Natural killer cell treated with Interleukin-12 subunit alpha and Interleukin-12 subunit beta and Interleukin-15 and Interleukin-18, amount 100 ng/mL, for 72 hours (primary cell): Measurements from ENCODE around the gene KLK13. TPM values are rescaled to one million over a fixed set of nuclear protein-coding genes. Genes with fewer than 3 reads are reported as not detected.

ENCODE experiments used
- ATAC-seq, 2 donors: fragments of 150-1000 bp; cut with Tn5 transposase in 1 of 2; sonication (Bioruptor Pico), chemical (Tn5 transposase) in 1 of 2; 2 replicates each; pipeline ENCODE4 v1.10.0; 2021
- DNase-seq: peaks from one replicate; pipeline ENCODE4 v3.0.0; 2022; ENCODE audit warnings: low spot score
- H3K27ac Mint-ChIP-seq, 2 donors: 1 replicate in 1 of 2; 2 replicates in 1 of 2; pipeline ENCODE4 v1.8.0; 2022; ENCODE audit warnings: mixed read lengths in 2 of 2, mild to moderate bottlenecking in 1 of 2, moderate library complexity in 1 of 2
- H3K27me3 Mint-ChIP-seq, 2 donors: 1 replicate in 1 of 2; 2 replicates in 1 of 2; pipeline ENCODE4 v1.8.0; 2022; ENCODE audit warnings: mixed read lengths in 2 of 2
- H3K36me3 Mint-ChIP-seq: one replicate; pipeline ENCODE4 v1.8.0; 2022; ENCODE audit warnings: mixed read lengths
- H3K4me1 Mint-ChIP-seq, 2 donors: 1 replicate in 1 of 2; 2 replicates in 1 of 2; pipeline ENCODE4 v1.8.0; 2022; ENCODE audit warnings: low read depth in 2 of 2, mixed read lengths in 2 of 2, mild to moderate bottlenecking in 1 of 2
- H3K4me3 Mint-ChIP-seq: one replicate; pipeline ENCODE4 v1.8.0; 2022; ENCODE audit warnings: mixed read lengths
- H3K9me3 Mint-ChIP-seq: 2 replicates; pipeline ENCODE4 v1.8.0; 2022; ENCODE audit warnings: mixed read lengths
- total RNA-seq, 2 donors: library from RNA; stranded (reverse); gene quantifications; one replicate each; pipeline ENCODE4 v1.2.3, GENCODE V29; 2022

KLK13 gene
- total RNA-seq, 2 donors from 2014 or later, result not detected

DNA sequence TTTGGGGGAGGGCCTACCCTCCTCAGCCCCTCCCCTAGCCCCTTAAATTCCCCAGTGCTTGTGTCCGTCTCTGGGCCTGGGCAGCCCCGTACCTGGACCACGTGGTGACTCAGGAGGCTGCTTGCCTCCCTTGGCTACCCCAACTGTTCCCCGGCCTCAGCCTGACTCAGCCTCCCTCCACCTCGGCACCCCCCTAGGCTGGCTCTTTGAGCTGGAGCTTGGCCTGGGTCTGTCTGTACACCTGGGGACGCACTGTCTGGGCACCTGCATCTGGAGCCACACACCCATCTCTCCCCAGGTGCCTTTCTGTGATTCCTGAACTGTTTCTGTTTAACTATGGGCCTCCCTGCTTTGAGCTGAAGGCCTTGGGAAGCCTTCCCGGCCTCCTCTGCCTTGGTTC is 19.6 kb upstream of the KLK13 start:
- ATAC-seq (no peak), DNase-seq (no peak)
- no peaks in the 10 kb centered on the region for H3K9me3 Mint-ChIP-seq
- peaks cover 9 to 11% of the 10 kb centered on the region in 2 donors for H3K27me3 Mint-ChIP-seq
- H3K4me3 Mint-ChIP-seq, result no peak overlapping the region
- H3K36me3 Mint-ChIP-seq, result no peaks in the 10 kb centered on the region
- no peaks in the 10 kb centered on the region for H3K4me1 Mint-ChIP-seq
- H3K27ac Mint-ChIP-seq, result no peak overlapping the region

DNA sequence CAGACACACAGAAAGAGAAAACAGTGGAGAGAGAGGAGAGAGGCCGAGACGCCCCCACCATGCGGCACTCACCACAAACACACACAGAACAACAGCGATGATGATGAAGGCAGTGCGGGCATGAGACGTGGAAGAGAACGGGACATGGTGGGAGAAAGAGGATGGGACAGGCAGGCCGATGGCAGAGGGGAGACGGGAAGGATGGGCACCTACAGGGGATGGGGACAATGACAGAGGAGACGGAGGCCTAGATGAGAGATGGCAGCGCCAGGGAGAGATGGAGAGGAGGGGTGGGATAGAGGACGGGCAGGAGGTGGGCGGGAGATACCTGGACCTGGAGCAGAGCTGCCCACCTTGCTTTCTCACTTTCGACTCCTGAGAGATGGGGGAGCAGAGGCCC is 18.9 kb upstream of the KLK13 start:
- Mint-ChIP-seq H3K27ac (no peak overlapping the region), H3K36me3 (no peaks in the 10 kb centered on the region), H3K27me3 (peaks cover 9 to 11% of the 10 kb centered on the region in 2 donors), H3K4me1 (no peaks in the 10 kb centered on the region), H3K4me3 (no peak overlapping the region), H3K9me3 (no peaks in the 10 kb centered on the region)
- no peak for ATAC-seq
- DNase-seq, result no peak

DNA sequence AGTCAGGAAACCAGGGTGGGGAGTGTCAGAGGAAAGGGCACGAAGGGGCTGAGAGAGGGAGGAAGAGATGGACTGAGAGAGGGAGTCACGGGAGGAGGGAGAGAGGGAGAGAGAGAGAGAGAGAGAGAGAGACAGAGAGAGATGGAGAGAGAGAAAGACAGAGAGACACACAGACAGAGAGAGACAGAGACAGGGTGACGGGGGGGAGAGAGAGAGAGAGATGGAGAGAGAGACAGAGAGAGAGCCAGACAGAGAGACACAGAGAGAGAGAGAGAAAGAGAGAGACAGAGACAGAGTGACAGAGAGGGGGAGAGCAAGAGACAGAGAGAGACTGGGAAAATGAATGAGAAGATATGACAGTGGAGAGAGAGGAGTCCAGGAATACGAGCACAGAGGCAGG is 18.3 kb upstream of the KLK13 start:
- Mint-ChIP-seq H3K27me3 (peaks cover 9 to 11% of the 10 kb centered on the region in 2 donors), H3K27ac (no peak overlapping the region), H3K9me3 (no peaks in the 10 kb centered on the region), H3K4me1 (no peaks in the 10 kb centered on the region), H3K36me3 (no peaks in the 10 kb centered on the region), H3K4me3 (no peak overlapping the region)
- no peak for DNase-seq
- ATAC-seq, result no peak

DNA sequence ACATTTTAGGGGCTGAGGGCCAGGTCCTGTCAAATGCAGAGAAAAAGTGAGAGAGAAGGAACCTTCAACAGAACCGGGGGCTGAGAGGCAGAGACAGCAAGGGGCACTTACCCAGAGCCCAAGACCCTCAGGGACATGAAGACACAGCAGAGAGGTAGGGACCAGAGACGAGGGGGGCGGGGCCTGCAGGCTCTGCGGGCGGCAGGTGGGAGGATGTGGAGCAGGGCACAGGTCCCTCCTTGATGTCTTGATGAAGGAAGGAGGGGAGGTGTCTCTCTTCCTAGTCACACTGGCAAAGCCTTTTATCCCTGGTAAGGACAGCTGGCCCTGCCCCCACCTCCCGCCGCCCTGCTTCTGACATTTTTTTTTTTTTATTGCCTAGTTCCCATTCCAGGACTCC is 17.7 kb upstream of the KLK13 start, which contains the start of gene KLK14:
KLK14 (minus strand) TSS at position 277 of the 400 bp plus-strand sequence; CDS start at position 4, 273 bp downstream.
- H3K4me1 Mint-ChIP-seq, result no peaks in the 10 kb centered on the region
- H3K9me3 Mint-ChIP-seq, result no peaks in the 10 kb centered on the region
- no peak for DNase-seq
- H3K36me3 Mint-ChIP-seq, result no peaks in the 10 kb centered on the region
- H3K27me3 Mint-ChIP-seq, result peaks cover 9 to 11% of the 10 kb centered on the region in 2 donors
- H3K27ac Mint-ChIP-seq, result no peak within 1 kb of the TSS
- no peak for ATAC-seq
- no peak within 1 kb of the TSS for H3K4me3 Mint-ChIP-seq

DNA sequence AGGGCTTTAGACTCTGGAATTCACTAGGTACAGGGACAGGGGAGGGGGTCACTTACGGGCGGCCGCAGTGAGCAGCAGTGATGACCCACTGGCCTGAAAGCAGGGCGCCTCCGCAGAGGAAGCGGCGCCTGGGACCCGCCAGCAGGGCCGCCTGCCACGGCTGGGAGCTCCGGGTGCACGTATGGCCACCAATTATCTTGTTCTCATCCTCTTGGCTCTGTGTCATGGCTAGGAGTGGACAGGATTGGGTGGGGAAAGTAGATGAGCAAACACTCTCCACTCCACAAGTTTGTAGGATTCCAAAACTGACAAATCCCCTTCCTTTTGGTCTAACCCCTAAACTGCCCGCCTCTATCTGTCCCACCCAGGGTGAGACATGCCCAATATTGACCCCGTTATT is 16.6 kb upstream of the KLK13 start:
- Mint-ChIP-seq H3K9me3 (no peaks in the 10 kb centered on the region), H3K4me3 (no peak overlapping the region), H3K4me1 (no peaks in the 10 kb centered on the region), H3K27ac (no peak overlapping the region), H3K36me3 (no peaks in the 10 kb centered on the region), H3K27me3 (peaks cover 9 to 11% of the 10 kb centered on the region in 2 donors)
- ATAC-seq, result no peak
- no peak for DNase-seq

DNA sequence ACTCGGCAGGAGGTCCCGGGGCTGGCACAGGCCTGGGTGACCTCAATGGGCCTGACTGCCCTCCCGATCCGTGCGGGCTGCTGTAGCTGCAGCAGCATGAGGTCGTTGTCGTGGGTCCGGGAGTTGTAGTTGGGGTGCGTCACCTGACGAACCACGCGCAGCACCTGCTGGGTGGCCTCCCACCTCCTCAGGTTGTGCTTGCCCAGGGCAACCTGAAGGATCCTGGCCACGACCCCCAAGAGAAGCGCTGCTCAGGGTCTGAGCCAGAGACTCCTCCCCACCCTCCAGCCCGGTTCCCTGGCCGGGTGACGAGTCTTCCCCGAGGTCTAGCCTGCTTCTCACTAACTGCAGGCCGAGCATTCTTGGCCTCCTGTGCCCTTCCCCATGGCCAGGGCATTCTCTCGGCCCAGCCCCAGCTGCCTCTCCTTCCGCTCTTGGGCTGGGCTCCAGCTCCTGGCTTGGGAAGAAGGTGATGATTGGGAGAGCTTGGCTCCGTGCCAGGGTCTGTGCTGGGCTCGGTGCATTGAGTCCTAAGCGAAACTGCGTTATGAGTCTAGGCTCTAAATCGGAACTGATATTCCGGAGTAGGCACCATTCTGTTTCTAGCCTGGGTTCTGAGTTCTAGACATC is 14.7 kb upstream of the KLK13 start:
- Mint-ChIP-seq H3K27ac (no peak overlapping the region), H3K4me3 (no peak overlapping the region), H3K36me3 (no peaks in the 10 kb centered on the region), H3K4me1 (no peaks in the 10 kb centered on the region), H3K27me3 (peaks cover 9 to 11% of the 10 kb centered on the region in 2 donors), H3K9me3 (no peaks in the 10 kb centered on the region)
- ATAC-seq, result no peak
- DNase-seq, result no peak

DNA sequence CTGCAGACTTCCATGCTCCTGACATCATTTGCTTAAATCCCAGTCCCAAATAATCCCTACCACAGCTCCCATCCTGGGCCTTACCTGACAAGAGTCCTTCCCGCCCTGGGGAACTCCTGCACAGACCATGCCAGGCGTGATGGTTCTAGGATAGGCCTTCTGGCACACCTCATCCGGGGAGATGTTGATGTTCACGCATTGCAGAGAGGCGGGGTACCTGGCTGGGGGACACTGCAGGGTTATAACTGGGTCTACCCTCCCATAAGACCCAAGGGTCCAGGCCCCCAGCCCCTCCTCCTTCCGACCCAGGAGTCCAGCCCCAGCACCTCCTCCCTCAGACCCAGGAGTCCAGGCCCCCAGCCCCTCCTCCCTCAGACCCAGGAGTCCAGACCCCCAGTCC is 13.8 kb upstream of the KLK13 start:
- Mint-ChIP-seq H3K27ac (no peak overlapping the region), H3K36me3 (peaks cover 5% of the 10 kb centered on the region), H3K4me3 (no peak overlapping the region), H3K4me1 (no peaks in the 10 kb centered on the region), H3K9me3 (no peaks in the 10 kb centered on the region), H3K27me3 (peaks cover 17 to 18% of the 10 kb centered on the region in 2 donors)
- DNase-seq (no peak), ATAC-seq (no peak)

DNA sequence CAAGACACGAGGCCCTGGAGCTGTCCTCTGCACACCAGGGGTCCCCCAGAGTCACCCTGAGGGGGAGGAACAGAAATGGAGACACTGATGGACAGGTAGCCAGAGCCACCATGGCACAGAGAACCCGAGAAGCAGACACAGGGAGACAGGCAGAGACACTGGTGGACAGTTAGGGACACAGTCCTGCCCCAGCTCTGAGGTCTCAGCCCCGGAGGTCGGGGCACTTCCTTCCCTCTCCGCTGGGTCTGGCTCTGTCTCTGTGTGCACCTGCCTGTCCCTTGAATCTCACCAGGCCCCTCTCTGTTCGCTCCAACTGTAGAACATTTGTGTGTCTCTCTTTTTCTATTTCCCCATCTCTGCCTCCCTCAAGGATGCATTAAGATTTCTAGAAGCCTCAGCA is 13.2 kb upstream of the KLK13 start:
- Mint-ChIP-seq H3K27ac (no peak overlapping the region), H3K4me3 (no peak overlapping the region), H3K9me3 (no peaks in the 10 kb centered on the region), H3K36me3 (peaks cover 11% of the 10 kb centered on the region), H3K4me1 (no peaks in the 10 kb centered on the region), H3K27me3 (peaks cover 12 to 17% of the 10 kb centered on the region in 2 donors)
- ATAC-seq (no peak), DNase-seq (no peak)

DNA sequence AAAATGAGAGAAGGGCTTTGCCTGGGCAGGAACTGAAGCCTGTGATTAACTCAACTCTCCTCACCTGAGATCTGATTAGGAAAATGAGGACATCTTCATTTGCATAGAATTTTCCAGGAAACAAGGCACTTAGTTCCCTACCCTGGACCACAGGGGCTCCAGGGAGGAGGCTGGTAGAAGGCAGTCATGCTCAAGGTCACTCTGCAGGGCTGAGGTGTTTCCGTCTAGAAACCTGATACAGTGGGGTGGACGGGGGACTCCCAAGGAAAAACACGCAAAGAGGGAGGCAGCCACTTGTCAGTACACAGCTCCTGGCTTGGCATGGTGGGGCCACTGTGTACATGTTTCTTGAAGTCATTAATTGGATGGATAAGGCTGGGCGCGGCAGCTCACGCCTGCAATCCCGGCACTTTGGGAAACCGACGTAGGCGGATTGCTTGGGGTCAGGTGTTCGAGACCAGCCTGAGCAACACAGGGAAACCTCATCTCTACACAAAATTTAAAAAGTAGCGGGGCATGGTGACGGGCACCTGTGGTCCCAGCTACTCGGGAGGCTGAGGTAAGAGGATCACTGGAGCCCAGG is 11.8 kb upstream of the KLK13 start:
- peaks cover 7 to 18% of the 10 kb centered on the region in 2 donors for H3K27me3 Mint-ChIP-seq
- H3K27ac Mint-ChIP-seq, result peak overlapping the region in 1 of 2 donors; percentile 24
- no peak for ATAC-seq
- H3K4me3 Mint-ChIP-seq, result no peak overlapping the region
- H3K9me3 Mint-ChIP-seq, result no peaks in the 10 kb centered on the region
- DNase-seq, result no peak
- H3K36me3 Mint-ChIP-seq, result peaks cover 12% of the 10 kb centered on the region
- H3K4me1 Mint-ChIP-seq, result no peaks in the 10 kb centered on the region

DNA sequence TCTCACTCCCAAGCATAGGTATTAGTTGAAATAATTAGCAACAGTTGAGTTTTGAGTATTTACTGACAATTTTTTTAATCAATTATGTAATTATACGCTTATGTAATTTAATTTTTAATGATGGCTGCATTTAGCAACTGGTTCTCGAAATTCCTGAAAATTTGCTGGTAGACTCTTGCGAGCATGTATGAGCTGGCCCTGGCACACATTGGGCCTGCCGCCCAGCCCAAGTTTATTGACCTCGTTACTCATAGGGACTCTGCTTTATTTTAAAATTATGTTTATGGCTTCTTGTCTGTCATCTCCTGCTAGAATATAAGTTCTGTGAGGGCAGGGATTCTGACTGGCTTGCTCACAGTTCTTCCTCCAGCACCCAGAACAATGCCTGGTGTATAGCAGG is 11.1 kb upstream of the KLK13 start:
- Mint-ChIP-seq H3K9me3 (no peaks in the 10 kb centered on the region), H3K36me3 (peaks cover 12% of the 10 kb centered on the region), H3K4me3 (no peak overlapping the region), H3K4me1 (no peaks in the 10 kb centered on the region), H3K27me3 (peaks cover 7 to 18% of the 10 kb centered on the region in 2 donors), H3K27ac (peak overlapping the region in 1 of 2 donors; percentile 24)
- ATAC-seq, result no peak
- DNase-seq, result no peak

DNA sequence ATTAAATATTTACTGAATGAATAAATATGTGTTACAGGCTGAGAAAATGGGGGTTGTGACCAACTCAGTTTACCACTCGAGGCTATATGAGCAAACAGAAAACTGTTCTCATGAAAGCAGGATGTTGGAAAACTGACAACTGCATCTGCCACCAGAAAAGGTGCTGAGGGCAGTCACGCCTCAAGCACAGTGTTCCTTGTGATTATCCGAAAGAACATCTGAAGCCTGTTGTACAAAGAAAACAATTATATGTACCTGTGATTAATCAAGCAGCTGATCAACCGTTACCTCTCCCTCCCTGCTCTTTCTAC is 6.2 kb upstream of the KLK13 start:
- Mint-ChIP-seq H3K36me3 (peaks cover 12% of the 10 kb centered on the region), H3K27me3 (peaks cover 17 to 35% of the 10 kb centered on the region in 2 donors), H3K4me3 (no peak overlapping the region), H3K27ac (no peak overlapping the region), H3K9me3 (no peaks in the 10 kb centered on the region), H3K4me1 (peaks cover 0 to under 1% of the 10 kb centered on the region in 2 donors)
- DNase-seq (no peak), ATAC-seq (no peak)

DNA sequence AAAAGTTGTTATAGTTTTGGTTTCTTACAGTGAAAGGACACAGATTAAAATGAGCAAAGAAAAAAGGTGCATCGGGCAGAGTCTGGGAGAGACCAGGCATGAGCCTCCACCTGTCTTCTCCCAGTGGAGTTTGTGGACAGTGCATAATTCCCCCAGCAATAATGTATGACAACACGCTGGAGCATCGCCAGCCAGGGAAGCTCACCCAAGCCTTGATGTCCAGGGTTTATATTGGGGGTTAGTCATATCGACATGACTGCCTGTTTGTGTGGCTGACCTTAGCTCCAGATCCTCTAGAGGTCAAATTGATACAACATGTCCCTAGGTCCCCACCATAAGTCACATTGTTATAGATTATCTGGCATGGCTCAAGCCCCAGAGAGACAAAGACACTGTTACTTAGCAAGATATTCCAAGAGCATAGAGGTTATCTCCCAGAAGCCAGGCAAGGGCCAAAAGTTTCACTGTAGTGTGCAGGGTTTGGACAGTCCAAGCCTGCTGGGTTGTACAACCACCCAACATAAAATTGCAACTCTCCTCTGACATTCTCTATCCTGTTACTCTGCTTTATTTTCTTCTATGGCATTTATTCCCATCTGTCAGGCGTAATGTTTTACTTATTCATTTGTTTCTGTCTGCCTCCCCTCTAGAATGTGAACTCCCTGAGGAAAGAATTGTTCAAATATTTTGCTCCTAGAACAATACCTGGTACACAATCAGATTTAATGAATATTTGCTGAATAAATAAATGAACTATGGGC is 5.6 kb upstream of the KLK13 start:
- Mint-ChIP-seq H3K36me3 (peaks cover 12% of the 10 kb centered on the region), H3K27me3 (peaks cover 20 to 40% of the 10 kb centered on the region in 2 donors), H3K9me3 (no peaks in the 10 kb centered on the region), H3K4me1 (peaks cover 0 to 3% of the 10 kb centered on the region in 2 donors), H3K4me3 (no peak overlapping the region), H3K27ac (no peak overlapping the region)
- no peak for DNase-seq
- no peak for ATAC-seq

DNA sequence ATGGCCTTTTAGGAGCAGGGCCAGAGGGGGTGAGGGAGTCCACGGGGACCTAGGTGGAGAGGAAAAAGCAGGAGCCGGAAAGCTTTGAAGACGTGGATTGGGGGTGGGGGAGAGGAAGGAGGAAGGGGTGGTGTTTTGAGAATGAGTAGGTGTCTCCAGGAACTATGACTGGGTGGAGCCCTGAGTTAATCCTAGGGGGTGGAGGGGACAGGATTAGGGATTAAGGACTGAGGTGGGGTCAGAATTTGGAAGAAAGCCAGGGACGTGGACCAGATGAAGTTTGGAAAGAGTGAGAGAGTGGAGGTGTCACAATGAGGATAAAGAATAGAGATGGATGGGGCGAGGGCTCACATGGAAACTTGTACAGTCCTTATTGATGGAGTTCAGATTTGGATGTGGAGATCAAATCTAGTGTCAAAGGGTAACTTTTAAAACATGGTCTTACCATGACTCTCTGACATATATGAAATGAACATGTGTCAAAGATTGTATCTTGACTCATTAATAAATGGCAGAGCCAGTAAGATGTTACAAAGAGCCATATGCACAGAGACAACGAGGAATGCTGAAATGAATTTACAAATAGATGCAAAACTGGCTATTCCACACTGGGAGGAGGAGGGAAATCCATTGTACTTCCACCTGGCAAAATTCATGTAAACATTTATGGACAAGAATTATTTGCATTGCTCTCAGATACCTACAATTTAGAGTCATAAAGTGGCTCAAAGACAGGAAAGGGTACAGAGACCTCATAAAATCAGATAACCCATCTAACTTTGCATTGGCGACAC is 1.7 kb upstream of the KLK13 start:
- Mint-ChIP-seq H3K4me1 (peaks cover 0 to 6% of the 10 kb centered on the region in 2 donors), H3K9me3 (no peaks in the 10 kb centered on the region), H3K27ac (no peak overlapping the region), H3K27me3 (peaks cover 21 to 36% of the 10 kb centered on the region in 2 donors), H3K4me3 (no peak overlapping the region), H3K36me3 (peaks cover 1% of the 10 kb centered on the region)
- DNase-seq, result no peak
- ATAC-seq, result no peak
